Upper lobe of left lung (tissue), 6 donors: Measurements from ENCODE around the gene FASTKD3. TPM values are rescaled to one million over a fixed set of nuclear protein-coding genes. Genes with fewer than 3 reads are reported as not detected.

Source experiments
- ATAC-seq, 2 donors: fragments of 200-7000 bp; cut with Tn5 transposase; one replicate each; pipeline ENCODE4 v1.9.1; 2022; ENCODE audit warnings: mild to moderate bottlenecking in 2 of 2, moderate library complexity in 2 of 2; ENCODE audit not compliant: low FRiP score in 2 of 2
- DNase-seq, 2 donors: peaks; one replicate each; pipeline ENCODE4 v3.0.0-alpha.2; 2019 to 2020
- H3K27ac ChIP-seq, 4 donors: fragments of 200-600 bp; sonication (generic); one replicate each; pipeline ENCODE4 v1.5.1; 2016 to 2019
- H3K27me3 ChIP-seq, 4 donors: fragments of 200-600 bp; sonication (generic); one replicate each; pipeline ENCODE4 v1.5.1; 2017 to 2019
- H3K36me3 ChIP-seq, 4 donors: fragments of 200-600 bp; sonication (generic); one replicate each; pipeline ENCODE4 v1.5.1; 2016 to 2019
- H3K4me1 ChIP-seq, 4 donors: fragments of 200-600 bp; sonication (generic); one replicate each; pipeline ENCODE4 v1.5.1; 2018 to 2019
- H3K4me3 ChIP-seq, 4 donors: fragments of 200-600 bp; sonication (generic); one replicate each; pipeline ENCODE4 v1.5.1; 2017 to 2019; ENCODE audit warnings: mild to moderate bottlenecking in 2 of 4, moderate library complexity in 1 of 4
- H3K9me3 ChIP-seq, 4 donors: fragments of 200-600 bp; sonication (generic); one replicate each; pipeline ENCODE4 v1.5.1; 2018 to 2019
- EP300 ChIP-seq, 4 donors: sonication (generic); formaldehyde crosslinking; IDR thresholded peaks; one replicate each; pipeline ENCODE4 v1.5.1; 2017; ENCODE audit warnings: antibody characterized with exemption in 4 of 4, control low read depth in 2 of 4
- POLR2A ChIP-seq, 4 donors: fragments of 450-650 bp; IDR thresholded peaks; one replicate each; pipeline ENCODE4 v1.5.1; 2016 to 2017; ENCODE audit warnings: antibody characterized with exemption in 4 of 4, mild to moderate bottlenecking in 2 of 4
- POLR2AphosphoS5 ChIP-seq, 2 donors: sonication (generic); formaldehyde crosslinking; IDR thresholded peaks; one replicate each; pipeline ENCODE4 v1.5.1; 2017; ENCODE audit warnings: antibody characterized with exemption in 2 of 2
- WGBS, 2 donors: methylation state at CpG; one replicate each; pipeline ENCODE4 v1.1.5; 2017 to 2018; 5-methylcytosine and 5-hydroxymethylcytosine counted together
- total RNA-seq, 6 donors: library from RNA; depleted of rRNA in 4 of 6; stranded (reverse); fragments of >200 nt in 4 of 6; gene quantifications; one replicate each; pipeline versions ENCODE4 v1.1.0 to v1.2.1, GENCODE V29; 2016 to 2021
- TF ChIP-seq, protein P1 (sequence below), 6 experiments: fragments of 450-650 bp in 4 of 6; fragments of 200-600 bp in 2 of 6; sonication (generic) in 2 of 6; IDR thresholded peaks; one replicate each; pipeline ENCODE4 v1.5.1; 2016 to 2019; ENCODE audit warnings: antibody characterized with exemption in 6 of 6
- donor health status: DM: no; HTN: no; CAD: no; lungs with moderate emphysema.
- donor health status: DM: no; HTN: yes; CAD: no; lungs with severe emphysema.

Gene FASTKD3
- total RNA-seq, 6 donors from 2014 or later, result 1.6 to 21.0 (median 10.6) TPM

DNA sequence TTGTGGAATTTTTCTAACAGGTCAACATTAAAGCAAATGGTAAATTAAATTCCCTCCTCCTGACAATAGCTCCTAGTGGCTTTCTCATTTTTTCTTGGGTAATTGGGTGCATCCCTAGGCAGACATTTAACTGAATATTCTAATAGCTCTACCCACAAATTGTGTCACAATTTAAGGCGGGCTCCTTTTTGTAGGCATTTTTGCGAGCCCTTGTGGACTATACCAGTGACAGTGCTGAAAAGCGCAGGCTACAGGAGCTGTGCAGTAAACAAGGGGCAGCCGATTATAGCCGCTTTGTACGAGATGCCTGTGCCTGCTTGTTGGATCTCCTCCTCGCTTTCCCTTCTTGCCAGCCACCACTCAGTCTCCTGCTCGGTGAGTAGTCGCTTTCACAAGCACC lies 20.1 kb upstream of the FASTKD3 start:
- Histone ChIP-seq H3K4me3 (no peak overlapping the region), H3K4me1 (peaks cover 0 to 22% (median 7%) of the 10 kb centered on the region in 4 donors), H3K36me3 (peaks cover 26 to 82% (median 45%) of the 10 kb centered on the region in 4 donors), H3K27ac (no peak overlapping the region), H3K27me3 (no peaks in the 10 kb centered on the region), H3K9me3 (no peaks in the 10 kb centered on the region)
- ATAC-seq, result no peak
- DNase-seq, result no peak
- TF ChIP-seq POLR2A (IDR thresholded peaks at IDR 0.05), result no peak
- no peak for TF ChIP-seq POLR2AphosphoS5 (IDR thresholded peaks at IDR 0.05)
- TF ChIP-seq, protein P1, sequence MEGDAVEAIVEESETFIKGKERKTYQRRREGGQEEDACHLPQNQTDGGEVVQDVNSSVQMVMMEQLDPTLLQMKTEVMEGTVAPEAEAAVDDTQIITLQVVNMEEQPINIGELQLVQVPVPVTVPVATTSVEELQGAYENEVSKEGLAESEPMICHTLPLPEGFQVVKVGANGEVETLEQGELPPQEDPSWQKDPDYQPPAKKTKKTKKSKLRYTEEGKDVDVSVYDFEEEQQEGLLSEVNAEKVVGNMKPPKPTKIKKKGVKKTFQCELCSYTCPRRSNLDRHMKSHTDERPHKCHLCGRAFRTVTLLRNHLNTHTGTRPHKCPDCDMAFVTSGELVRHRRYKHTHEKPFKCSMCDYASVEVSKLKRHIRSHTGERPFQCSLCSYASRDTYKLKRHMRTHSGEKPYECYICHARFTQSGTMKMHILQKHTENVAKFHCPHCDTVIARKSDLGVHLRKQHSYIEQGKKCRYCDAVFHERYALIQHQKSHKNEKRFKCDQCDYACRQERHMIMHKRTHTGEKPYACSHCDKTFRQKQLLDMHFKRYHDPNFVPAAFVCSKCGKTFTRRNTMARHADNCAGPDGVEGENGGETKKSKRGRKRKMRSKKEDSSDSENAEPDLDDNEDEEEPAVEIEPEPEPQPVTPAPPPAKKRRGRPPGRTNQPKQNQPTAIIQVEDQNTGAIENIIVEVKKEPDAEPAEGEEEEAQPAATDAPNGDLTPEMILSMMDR (IDR thresholded peaks at IDR 0.05), result no peak
- no peak for TF ChIP-seq EP300 (IDR thresholded peaks at IDR 0.05)
- 89 to 94% methylated on average over 9 of the region's 9 CpGs for WGBS, 2 donors

DNA sequence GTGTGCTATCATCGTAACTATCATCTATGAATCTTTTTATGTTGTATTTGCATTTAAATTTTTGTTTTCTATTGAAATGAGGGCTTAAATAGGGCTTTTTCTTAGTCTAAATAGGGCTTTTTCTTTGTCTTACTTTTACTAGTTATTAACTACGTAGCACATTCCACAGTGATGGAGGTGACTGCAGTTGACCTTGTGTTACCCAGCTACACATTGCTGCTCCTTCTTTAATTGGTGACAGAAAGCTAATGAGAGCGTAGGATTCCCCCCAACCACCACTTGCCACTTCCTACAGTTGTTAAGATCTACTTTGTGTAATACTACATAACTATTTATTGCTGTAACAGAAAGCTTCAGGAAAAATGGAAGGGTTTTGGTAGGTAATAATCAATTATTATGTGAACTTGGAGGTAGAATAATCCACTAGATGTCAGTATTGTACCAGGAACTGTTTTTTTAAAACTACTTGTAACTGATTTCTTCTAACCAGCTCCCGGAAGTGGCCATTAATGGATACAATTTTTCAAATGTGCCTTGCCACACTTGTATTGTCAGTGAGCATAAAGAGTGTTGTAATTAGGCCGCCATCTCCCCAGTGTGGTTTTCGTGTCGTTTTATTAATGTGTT lies 18.1 kb upstream of the FASTKD3 start:
- WGBS, 2 donors, result 64 to 66% methylated on average over 7 of the region's 7 CpGs
- DNase-seq (no peak), ATAC-seq (peak in 1 of 2 donors; percentile 34)
- TF ChIP-seq, protein P1 (IDR thresholded peaks at IDR 0.05), result peak in 4 of 6 experiments; percentile 22 to 60 (median 45)
- TF ChIP-seq EP300 (IDR thresholded peaks at IDR 0.05), result no peak
- Histone ChIP-seq H3K27me3 (no peaks in the 10 kb centered on the region), H3K4me1 (peaks cover 0 to 31% (median 14%) of the 10 kb centered on the region in 4 donors), H3K36me3 (peaks cover 12 to 76% (median 37%) of the 10 kb centered on the region in 4 donors), H3K27ac (no peak overlapping the region), H3K4me3 (no peak overlapping the region), H3K9me3 (no peaks in the 10 kb centered on the region)

DNA sequence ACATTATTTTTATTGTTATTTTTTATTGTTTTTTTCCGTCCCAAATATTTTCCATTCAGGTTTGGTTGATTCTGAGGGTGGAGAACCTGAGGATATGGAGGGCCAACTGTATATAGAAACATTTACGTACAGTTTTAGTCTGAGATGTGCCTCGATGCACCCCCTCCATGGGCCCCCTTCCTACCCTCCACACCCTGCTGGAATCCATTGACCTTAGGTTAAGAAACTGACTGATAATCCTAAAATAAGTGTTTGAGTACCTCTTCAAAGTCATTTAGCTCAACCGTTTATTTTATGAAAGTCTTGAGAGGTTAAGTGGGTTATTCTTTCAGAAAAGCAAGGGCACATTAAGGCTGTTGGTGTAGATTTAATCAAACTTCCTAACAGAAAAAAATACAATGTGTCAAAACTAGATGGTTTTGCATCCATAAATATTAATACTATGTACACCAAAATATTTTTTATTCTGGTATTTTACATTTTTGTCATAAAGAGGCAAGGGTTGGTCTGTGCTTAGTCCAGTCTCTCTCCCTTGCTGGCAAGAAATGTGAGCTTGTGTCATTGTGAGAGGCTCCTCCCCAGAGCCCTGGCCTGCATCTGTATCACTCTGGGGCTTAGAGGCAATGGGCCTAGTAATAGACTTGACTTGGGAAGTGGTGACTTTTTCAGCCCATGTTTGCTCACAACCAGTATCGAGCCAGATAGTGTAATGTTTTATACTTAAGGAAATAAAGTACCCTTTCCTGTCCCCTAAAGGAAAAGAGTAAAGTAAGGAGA lies 15.8 kb upstream of the FASTKD3 start:
- H3K27me3 ChIP-seq, result no peaks in the 10 kb centered on the region
- 59 to 63% methylated on average over 5 of the region's 5 CpGs for WGBS, 2 donors
- no peaks in the 10 kb centered on the region for H3K9me3 ChIP-seq
- ATAC-seq, result peak; percentile 62 to 67
- DNase-seq, result peak in 1 of 2 donors; percentile 68
- no peak overlapping the region for H3K4me3 ChIP-seq
- H3K4me1 ChIP-seq, result peaks cover 4 to 45% (median 18%) of the 10 kb centered on the region in 4 donors
- TF ChIP-seq EP300 (IDR thresholded peaks at IDR 0.05) (peak in 1 of 4 donors; percentile 42), POLR2A (IDR thresholded peaks at IDR 0.05) (peak in 1 of 4 donors; percentile 18), POLR2AphosphoS5 (IDR thresholded peaks at IDR 0.05) (no peak)
- TF ChIP-seq, protein P1 (IDR thresholded peaks at IDR 0.05), result no peak
- peaks cover 10 to 81% (median 38%) of the 10 kb centered on the region in 4 donors for H3K36me3 ChIP-seq
- peak overlapping the region in 2 of 4 donors; percentile 69 to 80 for H3K27ac ChIP-seq

DNA sequence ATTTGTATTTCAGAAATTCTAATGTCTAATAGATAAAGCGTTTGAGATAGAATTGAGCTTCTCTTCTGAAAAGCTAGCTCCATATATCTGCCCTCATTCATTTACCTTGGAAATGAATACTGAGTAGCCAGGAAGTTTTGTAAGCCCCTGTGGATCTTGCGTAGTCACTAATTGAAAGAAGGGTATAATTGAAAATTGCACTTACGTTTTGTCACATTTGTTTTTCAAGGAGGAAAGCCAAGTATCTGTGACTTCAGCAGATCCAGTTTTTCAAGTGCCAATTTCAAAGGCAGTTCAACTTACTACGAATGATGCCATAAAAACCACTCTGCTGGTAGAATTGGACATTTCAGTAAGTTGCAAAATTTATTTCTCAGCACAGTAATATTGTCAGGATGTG lies 14.1 kb upstream of the FASTKD3 start:
- H3K27ac ChIP-seq, result peak overlapping the region in 3 of 4 donors; percentile 51 to 80 (median 69)
- H3K27me3 ChIP-seq, result no peaks in the 10 kb centered on the region
- peaks cover 5 to 81% (median 34%) of the 10 kb centered on the region in 4 donors for H3K36me3 ChIP-seq
- ATAC-seq (no peak), DNase-seq (no peak)
- WGBS, 2 donors, result 49 to 67% methylated on average over 4 of the region's 4 CpGs
- no peaks in the 10 kb centered on the region for H3K9me3 ChIP-seq
- H3K4me1 ChIP-seq, result peaks cover 18 to 60% (median 24%) of the 10 kb centered on the region in 4 donors
- no peak overlapping the region for H3K4me3 ChIP-seq
- no peak for TF ChIP-seq POLR2AphosphoS5 (IDR thresholded peaks at IDR 0.05)
- TF ChIP-seq, protein P1 (IDR thresholded peaks at IDR 0.05), result peak in 2 of 6 experiments; percentile 7 to 10
- TF ChIP-seq POLR2A (IDR thresholded peaks at IDR 0.05), result peak in 1 of 4 donors; percentile 12
- TF ChIP-seq EP300 (IDR thresholded peaks at IDR 0.05), result peak in 1 of 4 donors; percentile 66
